Panc1 (cell line): ENCODE measurements around the gene PITPNB. TPM values are rescaled to one million over a fixed set of nuclear protein-coding genes. Genes with fewer than 3 reads are reported as not detected.
A peak's percentile ranks its signal among the peaks of the same experiment; 100 is the strongest.

ENCODE experiments used
- ATAC-seq: fragments of 200-7000 bp; cut with Tn5 transposase; 2 replicates; pipeline ENCODE4 v1.9.1; 2020; ENCODE audit warnings: mild to moderate bottlenecking, moderate library complexity
- BruUV-seq: library from RNA; stranded (reverse); fragments of 400-500 nt; replicated peaks from 2 replicates; lab custom pipeline; 2021; lab: Mats Ljungman, UMichigan
- CTCF ChIA-PET: fragments of 300-600 bp; sonication (Branson Sonifier 250); formaldehyde crosslinking; loops from one replicate; lab custom pipeline; 2022; ENCODE audit warnings: antibody characterized with exemption; lab: Charles Lee
- POLR2A ChIA-PET: fragments of 300-600 bp; sonication (Branson Sonifier 250); formaldehyde crosslinking; loops from one replicate; lab custom pipeline; 2022; ENCODE audit warnings: antibody characterized with exemption; lab: Charles Lee
- DNase-seq: peaks from one replicate; pipeline ENCODE4 v3.0.0-alpha.2; 2010; ENCODE audit warnings: low read depth, low spot score
- H3K27ac ChIP-seq: 2 replicates; pipeline ENCODE4 v1.5.1; 2011; ENCODE audit warnings: mild to moderate bottlenecking, low read length, inconsistent platforms
- H3K27me3 ChIP-seq: fragments of 200-500 bp; sonication (Bioruptor generic); 2 replicates; pipeline ENCODE4 v1.6.0; 2014; ENCODE audit warnings: low read length, inconsistent platforms; ENCODE audit not compliant: control insufficient read depth, insufficient read depth
- H3K36me3 ChIP-seq: fragments of 200-500 bp; sonication (Bioruptor generic); 2 replicates; pipeline ENCODE4 v1.5.1; 2014; ENCODE audit warnings: inconsistent platforms, mild to moderate bottlenecking, low read length, moderate library complexity; ENCODE audit not compliant: control insufficient read depth, insufficient read depth
- H3K4me1 ChIP-seq: 2 replicates; pipeline ENCODE4 v1.5.1; 2011; ENCODE audit warnings: inconsistent platforms, mild to moderate bottlenecking, low read length, moderate library complexity; ENCODE audit not compliant: control insufficient read depth, insufficient read depth
- H3K4me3 ChIP-seq, 2 experiments: 2 replicates each; pipeline ENCODE4 v1.5.1; 2011 to 2012; ENCODE audit warnings: low read depth in 2 of 2, low read length in 2 of 2, mild to moderate bottlenecking in 2 of 2, inconsistent platforms in 1 of 2, moderate library complexity in 1 of 2
- H3K9me3 ChIP-seq: fragments of 200-500 bp; sonication (Bioruptor generic); 2 replicates; pipeline ENCODE4 v1.5.1; 2014; ENCODE audit warnings: low read depth, mild to moderate bottlenecking, inconsistent platforms, low read length, moderate library complexity; ENCODE audit not compliant: control insufficient read depth, insufficient read depth
- POLR2AphosphoS5 ChIP-seq: IDR thresholded peaks from 2 replicates; pipeline ENCODE4 v1.6.1; 2012; ENCODE audit warnings: mild to moderate bottlenecking, low read depth, low read length, moderate library complexity
- REST ChIP-seq, 2 experiments: IDR thresholded peaks; 2 replicates each; pipeline ENCODE4 v1.6.1; 2011 to 2012; ENCODE audit warnings: low read depth in 2 of 2, control low read depth in 1 of 2, low read length in 1 of 2, mild to moderate bottlenecking in 1 of 2, moderate library complexity in 1 of 2; ENCODE audit not compliant: insufficient read depth in 1 of 2
- SIN3A ChIP-seq: IDR thresholded peaks from 2 replicates; pipeline ENCODE4 v1.6.1; 2012; ENCODE audit warnings: low read depth, mild to moderate bottlenecking, low read length, moderate library complexity, borderline replicate concordance; ENCODE audit not compliant: insufficient read depth
- TCF7L2 ChIP-seq: IDR thresholded peaks from 2 replicates; pipeline ENCODE4 v1.6.1; 2011; ENCODE audit warnings: mild to moderate bottlenecking, low read depth, low read length, inconsistent platforms
- in situ Hi-C: cut with HindIII; loops from 2 replicates; pipeline ENCODE4 v1.10.0; 2016; ENCODE audit warnings: low sequenced_read_pairs, low pct_unique_long_range_greater_than_20kb
- intact Hi-C: fragments of 100-400 bp; cut with micrococcal nuclease; formaldehyde crosslinking; loops from one replicate; pipeline ENCODE4 v1.10.0; 2022; ENCODE audit not compliant: unreplicated experiment
- total RNA-seq: library from RNA; stranded (reverse); gene quantifications from one replicate; pipeline ENCODE4 v1.2.1, GENCODE V29; 2021; ENCODE audit not compliant: unreplicated experiment
- TF ChIP-seq, protein P1 (sequence below): fragments of 450-650 bp; IDR thresholded peaks from 2 replicates; pipeline ENCODE4 v1.5.1; 2017; ENCODE audit warnings: mild to moderate bottlenecking

The PITPNB gene
- total RNA-seq, 1 experiment from 2014 or later, result 67.0 TPM

GRCh38 chr22:27853424-27853823 is 65.6 kb downstream of the PITPNB start:
- BruUV-seq, result no TSS peak
- peaks cover 23% of the 10 kb centered on the region for H3K36me3 ChIP-seq
- no peaks in the 10 kb centered on the region for H3K9me3 ChIP-seq
- H3K4me1 ChIP-seq, result no peaks in the 10 kb centered on the region
- no peaks in the 10 kb centered on the region for H3K27me3 ChIP-seq
- POLR2A ChIA-PET, result no interaction called here
- ATAC-seq, result no peak
- no peak for TF ChIP-seq POLR2AphosphoS5
- no peak for TF ChIP-seq REST (IDR thresholded peaks at IDR 0.05; ENCODE audit: insufficient read depth in 1 of 2, low read depth in 2 of 2, low read length in 1 of 2)
- TF ChIP-seq, protein P1, sequence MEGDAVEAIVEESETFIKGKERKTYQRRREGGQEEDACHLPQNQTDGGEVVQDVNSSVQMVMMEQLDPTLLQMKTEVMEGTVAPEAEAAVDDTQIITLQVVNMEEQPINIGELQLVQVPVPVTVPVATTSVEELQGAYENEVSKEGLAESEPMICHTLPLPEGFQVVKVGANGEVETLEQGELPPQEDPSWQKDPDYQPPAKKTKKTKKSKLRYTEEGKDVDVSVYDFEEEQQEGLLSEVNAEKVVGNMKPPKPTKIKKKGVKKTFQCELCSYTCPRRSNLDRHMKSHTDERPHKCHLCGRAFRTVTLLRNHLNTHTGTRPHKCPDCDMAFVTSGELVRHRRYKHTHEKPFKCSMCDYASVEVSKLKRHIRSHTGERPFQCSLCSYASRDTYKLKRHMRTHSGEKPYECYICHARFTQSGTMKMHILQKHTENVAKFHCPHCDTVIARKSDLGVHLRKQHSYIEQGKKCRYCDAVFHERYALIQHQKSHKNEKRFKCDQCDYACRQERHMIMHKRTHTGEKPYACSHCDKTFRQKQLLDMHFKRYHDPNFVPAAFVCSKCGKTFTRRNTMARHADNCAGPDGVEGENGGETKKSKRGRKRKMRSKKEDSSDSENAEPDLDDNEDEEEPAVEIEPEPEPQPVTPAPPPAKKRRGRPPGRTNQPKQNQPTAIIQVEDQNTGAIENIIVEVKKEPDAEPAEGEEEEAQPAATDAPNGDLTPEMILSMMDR, result no peak
- no peak for TF ChIP-seq TCF7L2
- no peak for TF ChIP-seq SIN3A
- CTCF ChIA-PET, result interaction anchor here (0.7 kb wide), 1 partner anchor 415 kb away, joined by 4 read pairs; no protein-coding TSS in a partner anchor
- intact Hi-C loops (no loop called here), in situ Hi-C loops (no loop called here)
- H3K27ac ChIP-seq, result no peak overlapping the region
- H3K4me3 ChIP-seq, result no peak overlapping the region
- no peak for DNase-seq

GRCh38 chr22:27851974-27852746 is 66.9 kb downstream of the PITPNB start:
- Histone ChIP-seq H3K4me1 (no peaks in the 10 kb centered on the region), H3K27ac (no peak overlapping the region), H3K4me3 (no peak overlapping the region), H3K27me3 (no peaks in the 10 kb centered on the region), H3K9me3 (no peaks in the 10 kb centered on the region), H3K36me3 (peaks cover 17% of the 10 kb centered on the region)
- ATAC-seq (no peak), DNase-seq (no peak)
- POLR2A ChIA-PET, result no interaction called here
- CTCF ChIA-PET, result no interaction called here
- TF ChIP-seq REST (IDR thresholded peaks at IDR 0.05; ENCODE audit: insufficient read depth in 1 of 2, low read depth in 2 of 2, low read length in 1 of 2) (no peak), SIN3A (no peak), TCF7L2 (no peak), POLR2AphosphoS5 (no peak)
- TF ChIP-seq, protein P1, result no peak
- intact Hi-C loops, result no loop called here
- in situ Hi-C loops, result no loop called here
- TSS peak; percentile 63 for BruUV-seq
